Activated T-cell treated with anti-CD3 and anti-CD28 coated beads, Interleukin-2, amount 50 U/mL, for 1 hour (primary cell): ENCODE measurements around the gene FOXQ1.

Experiments
- DNase-seq: peaks from one replicate; pipeline ENCODE4 v3.0.0-alpha.2; 2020

Gene FOXQ1

DNA sequence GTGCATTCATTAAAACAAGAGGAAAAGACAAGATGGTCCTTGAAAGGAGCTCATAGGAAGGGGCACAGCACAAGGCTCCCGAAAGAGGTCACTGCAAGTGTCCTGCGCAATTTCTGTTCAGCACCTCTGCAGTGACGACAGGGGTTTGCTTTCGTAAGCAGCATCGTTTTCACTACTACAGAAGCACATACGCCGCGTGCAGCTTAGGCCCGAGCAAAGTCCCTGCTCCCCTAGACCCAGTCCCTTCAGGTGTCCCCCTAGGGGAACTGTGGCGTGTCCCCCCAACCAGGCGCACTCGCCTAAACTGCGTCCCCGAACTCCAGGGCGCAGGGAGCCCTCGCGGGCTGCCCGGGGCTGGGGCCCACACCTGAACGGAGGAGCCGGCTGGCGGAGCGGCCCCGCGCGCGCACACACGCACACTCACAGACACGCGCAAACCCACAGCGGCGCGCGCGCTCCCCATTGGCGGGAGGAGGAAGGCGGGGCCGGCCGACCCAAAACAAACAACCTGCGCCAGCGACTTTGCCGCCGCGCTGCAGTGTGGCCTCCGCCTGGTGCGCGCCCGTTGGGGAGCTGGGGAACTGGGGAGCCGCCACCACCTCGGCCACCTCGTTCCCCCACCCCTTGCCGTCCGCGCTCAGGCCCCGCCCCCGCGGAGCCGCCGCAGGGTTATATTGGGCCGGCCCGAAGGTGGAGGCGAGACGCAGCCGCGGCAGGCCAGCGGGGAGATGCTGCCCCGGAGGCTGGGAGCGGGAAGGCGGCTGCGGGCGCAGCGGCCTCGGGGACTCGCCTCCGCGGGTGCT, at the start of gene FOXQ1:
TSS of gene FOXQ1 (plus strand) at position 699 of the 803 bp plus-strand sequence. CDS start 607 bp downstream, outside the sequence.
- DNase-seq: no peak

DNA sequence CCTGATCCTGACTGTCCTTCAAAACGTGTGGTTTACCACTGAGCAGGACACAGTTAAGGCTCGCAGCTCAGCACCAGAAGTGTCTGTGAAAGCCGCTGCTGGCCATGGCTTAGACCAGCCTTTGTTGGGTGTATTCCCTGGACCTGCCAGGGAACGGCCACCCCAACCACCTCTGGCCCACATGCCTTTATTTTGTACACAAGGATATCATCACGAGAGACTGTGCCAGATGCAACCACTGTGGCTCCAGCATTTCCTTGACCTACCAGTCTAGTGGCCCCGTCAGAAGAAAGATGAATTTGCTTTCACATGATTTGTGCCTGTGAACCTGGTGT, 49.2 kb upstream of the FOXQ1 start:
- no peak for DNase-seq

GRCh38 chr6:1263039-1263849, 48.7 kb upstream of the FOXQ1 start:
- DNase-seq: no peak

- DNase-seq: no peak
These were observed 48.0 kb upstream of the FOXQ1 start for GRCh38 chr6:1263850-1264377.

DNA sequence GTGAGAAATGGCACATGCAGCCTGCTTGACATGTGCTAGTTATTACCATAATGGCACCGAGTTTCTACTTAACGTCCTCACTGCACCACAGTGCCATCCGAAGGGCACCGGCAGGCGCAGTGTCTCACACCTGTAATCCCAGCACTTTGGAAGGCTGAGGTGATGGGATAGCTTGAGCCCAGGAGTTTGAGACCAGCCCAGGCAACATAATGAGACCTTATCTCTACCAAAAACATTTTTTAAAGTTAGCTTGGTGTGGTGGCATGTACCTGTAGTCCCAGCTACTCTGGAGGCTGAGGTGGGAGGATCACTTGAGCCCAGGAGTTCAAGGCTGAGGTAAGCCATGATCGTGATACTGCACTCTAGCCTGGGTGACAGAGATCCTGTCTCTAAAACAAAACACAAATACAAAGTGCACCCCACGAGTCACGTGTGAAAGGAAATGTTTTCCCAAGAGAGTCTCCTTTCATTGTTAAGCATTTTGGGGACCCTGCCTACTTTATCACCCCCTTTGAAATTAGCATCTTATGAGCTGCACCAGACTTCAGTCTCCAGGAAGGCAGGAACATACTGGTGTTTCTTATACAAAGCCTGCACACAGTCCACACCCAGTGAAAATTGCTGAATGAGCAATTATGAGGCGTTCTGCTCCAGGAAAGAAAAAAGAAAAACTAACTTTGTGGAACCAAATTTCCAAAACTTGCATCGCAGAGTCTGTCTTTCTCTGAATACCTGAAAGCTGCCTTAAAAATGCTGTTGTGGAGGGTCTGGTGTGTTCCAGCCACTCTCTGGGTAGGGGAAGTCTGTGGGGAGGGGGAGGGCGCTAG, 47.1 kb upstream of the FOXQ1 start:
- DNase-seq: no peak

DNA sequence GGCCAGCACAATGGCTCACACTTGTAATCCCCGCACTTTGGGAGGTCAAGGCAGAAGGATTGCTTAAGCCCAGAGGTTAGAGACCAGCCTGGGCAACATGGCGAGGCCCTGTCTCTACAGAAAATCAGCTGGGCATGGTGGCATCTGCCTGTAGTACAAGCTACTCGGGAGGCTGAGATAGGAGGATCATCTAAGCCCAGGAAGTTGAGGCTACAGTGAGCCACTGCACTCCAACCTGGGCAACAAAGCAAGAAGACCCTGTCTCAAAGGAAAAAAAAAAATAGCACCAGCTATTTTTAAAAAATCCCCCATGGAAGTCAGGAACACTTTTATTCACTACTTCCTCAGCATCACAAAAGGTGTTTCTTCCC, 45.2 kb upstream of the FOXQ1 start:
- DNase-seq: no peak

DNA sequence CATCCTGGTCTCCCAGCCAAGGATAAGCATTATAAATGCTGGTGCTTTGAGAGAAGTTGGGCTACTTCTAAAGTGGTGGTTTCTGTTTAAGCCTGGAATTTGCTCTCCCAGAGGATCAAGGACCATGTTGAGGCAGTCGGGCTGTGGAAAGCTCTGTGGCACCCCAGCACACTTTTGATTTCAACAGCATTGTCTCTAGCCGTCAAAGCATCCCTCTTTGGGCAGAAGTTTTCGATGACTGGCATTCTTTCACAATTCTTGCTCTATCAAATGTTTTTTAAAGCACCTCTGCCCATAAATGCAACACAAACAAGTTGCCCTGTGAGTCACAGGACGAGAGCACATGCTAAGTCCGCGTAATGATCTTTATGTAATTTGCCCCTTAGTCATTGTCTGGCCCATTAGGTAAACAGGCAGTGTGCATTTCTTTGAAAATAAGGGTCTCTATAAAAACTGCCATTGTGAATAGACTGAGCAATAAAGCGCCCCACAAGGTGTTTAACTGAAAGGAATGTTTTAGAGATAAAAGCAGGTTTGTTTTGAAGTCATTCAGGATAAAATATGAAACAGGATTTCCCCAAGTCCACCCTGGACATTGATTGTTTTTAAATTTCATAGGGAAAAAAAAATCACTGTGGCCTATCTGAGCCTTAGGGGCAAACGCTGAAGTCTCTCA, 44.7 kb upstream of the FOXQ1 start:
- no peak for DNase-seq

DNA sequence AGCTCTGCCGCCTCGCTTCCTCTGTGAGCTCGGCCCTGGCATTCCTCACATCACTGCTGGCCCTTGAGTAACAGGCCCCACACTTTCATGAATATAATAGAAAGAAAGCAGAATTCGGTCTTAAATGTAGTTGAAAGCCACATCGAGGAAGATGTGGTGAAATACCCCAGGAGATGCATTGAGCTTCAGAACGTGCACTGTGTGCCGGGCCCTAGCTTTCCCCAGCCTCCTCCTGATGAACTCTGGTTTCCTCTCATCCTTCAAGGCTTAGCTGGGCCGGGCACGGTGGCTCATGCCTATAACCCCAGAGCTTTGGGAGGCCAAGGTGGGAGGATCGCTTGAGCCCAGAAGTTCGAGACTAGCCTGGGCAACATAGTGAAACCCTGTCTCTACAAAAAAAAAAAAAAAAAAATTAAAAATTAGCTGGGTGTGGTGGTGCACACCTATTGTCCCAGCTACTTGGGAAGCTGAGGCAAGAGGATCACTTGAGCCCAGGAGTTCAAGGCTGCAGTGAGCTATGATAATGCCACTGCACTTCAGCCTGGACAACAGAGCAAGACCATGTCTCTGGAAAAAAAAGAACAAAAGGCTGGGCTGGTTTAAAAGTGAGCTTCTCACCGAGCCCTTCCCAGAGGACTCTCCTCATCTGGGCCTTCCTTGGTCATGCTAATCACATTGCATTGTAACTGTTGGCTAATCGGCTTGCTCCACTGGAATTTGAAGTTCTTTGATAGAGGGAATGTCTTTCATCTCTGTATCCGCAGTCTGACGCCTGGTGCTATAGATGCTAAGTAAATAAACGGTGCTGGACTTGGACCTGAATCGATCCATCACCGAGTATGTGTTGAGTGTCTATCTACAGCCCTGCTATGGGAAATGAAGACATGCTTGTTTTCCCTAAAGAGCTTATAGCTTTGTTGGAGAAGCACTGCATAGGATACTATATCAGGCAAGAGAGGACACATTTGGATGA, 43.8 kb upstream of the FOXQ1 start:
- DNase-seq: no peak

DNA sequence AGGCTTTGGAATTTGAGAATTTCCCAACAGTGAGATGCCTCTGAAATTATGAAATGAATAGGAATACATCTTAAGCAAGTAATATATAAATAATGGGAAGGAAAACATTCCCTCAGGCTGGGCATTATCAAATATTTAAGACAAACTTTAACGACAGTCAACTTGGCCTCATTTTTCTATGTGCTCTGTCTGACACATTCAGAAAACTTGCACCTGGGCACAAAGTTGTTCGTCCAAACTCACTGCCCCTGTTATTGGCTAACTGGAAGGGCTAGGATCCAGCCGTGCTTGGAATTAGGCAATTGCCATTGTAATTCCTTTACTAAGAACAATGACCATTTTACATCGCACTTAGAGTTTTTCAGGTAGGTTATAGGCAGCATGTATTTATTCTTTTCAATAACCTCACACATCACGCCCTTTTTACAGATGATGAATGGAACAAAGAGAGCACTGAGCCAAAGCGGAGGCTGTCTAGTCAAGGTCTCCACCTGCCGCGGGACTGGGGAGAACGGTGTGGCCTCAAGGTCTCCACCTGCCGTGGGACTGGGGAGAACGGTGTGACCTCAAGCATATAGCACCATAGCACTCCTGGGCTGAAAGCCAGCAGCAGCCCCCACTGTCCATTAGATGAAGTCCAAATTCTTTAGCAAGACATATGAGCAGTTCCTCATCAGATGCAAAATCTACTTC, 40.7 kb upstream of the FOXQ1 start:
- DNase-seq: no peak

GRCh38 chr6:1278061-1278720, 33.7 kb upstream of the FOXQ1 start:
- no peak for DNase-seq

GRCh38 chr6:1279065-1279464, 32.8 kb upstream of the FOXQ1 start:
- no peak for DNase-seq

DNA sequence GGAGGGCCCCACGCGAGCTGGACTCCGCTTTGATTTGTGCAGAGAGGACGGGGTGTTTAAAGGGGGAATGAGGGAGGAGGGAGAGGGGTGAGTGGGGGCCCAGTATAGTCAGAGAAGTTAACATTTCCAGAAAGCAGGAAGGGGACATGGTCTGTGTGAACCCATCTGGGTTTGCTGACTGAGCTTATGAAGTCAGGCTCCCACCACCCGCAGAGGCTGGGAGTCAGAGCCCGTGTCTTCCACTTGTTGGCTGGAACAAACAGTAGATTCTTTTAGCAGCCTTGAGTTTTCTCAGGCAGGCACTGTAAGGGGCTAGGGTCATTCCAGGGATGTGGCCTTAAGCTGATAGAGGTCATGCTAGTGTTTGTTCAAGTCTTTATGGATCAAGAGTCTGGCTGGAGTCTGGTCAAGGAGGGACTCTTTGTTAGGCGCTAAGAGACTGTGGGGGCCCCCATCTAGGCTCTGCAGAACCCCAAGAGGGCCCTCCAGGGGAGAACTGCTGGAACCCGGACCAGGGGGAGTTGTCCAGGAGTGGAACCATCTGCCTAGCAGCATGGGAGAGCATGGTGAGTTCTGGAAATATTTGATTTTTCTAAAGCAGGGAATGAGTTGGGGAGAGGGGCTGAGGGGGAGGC, 31.1 kb upstream of the FOXQ1 start:
- DNase-seq: no peak

GRCh38 chr6:1281746-1282145, 30.2 kb upstream of the FOXQ1 start:
- no peak for DNase-seq

DNA sequence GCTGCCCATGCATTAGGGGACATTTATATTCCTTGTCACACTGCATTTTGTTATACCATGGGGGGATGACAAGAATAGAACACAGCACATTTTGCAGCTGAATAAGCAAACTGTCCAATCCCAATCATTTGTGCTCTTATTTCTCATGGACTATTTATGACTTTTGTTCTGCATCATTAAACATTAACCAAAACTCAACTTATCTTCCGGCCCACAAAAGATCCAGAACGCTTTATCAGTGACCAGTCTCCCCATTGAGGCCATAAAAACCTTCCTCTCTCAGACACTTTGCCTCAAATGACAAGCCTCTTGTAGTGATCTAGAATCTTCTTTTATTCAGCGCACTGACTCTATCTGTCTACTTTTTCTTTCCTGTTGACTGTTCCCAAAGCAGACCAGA, 28.4 kb upstream of the FOXQ1 start:
- no peak for DNase-seq

DNA sequence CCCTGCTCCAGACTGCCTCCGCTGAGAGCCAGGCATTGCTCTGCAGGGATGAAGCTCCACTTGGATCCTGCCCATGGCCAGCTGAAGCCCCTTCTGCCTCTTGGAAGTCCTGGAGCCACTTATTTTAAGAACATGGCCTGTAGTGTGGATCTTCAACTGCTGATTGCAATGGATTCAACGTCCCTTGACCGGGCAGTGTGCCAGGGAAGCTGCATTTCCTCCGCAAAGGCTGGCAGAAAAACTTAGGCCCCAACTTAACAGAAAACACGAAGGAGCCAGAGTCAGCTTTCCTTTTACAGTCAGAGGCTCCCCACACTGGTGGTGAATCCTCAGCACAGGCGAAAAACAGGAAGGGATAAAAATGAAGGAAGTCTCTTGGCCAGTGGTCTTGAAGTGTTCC, 26.3 kb upstream of the FOXQ1 start:
- DNase-seq: no peak

DNA sequence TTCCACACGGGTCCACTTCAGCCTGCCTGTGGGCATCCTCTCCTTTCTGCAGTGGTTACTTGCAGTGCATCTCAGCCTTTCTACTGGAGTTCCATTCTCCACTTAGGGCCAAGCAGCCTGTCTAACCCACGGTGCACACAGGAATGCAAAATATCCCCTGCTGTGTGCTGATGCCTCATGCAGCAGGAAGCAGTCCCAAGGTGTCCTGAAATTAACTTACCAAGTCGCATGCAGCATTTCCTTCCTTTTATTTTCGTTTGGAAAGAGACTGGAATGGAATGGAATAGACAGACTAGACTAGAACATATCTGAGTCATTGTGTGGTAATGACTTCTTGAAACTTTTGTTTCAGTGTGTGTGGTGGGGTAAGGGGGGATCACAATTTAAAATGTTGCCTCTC, 25.9 kb upstream of the FOXQ1 start:
- DNase-seq: no peak

GRCh38 chr6:1287103-1287591, 24.8 kb upstream of the FOXQ1 start:
- no peak for DNase-seq

GRCh38 chr6:1290086-1290485, 21.8 kb upstream of the FOXQ1 start:
- DNase-seq: no peak

GRCh38 chr6:1290805-1291204, 21.1 kb upstream of the FOXQ1 start:
- DNase-seq: no peak

- no peak for DNase-seq
These were observed 20.5 kb upstream of the FOXQ1 start for GRCh38 chr6:1291381-1291780.
